Peyer's patch (tissue), 4 donors: ENCODE data around the gene NECAB2. TPM values are rescaled to one million over a fixed set of nuclear protein-coding genes. Genes with fewer than 3 reads are reported as not detected.

ENCODE experiments used
- DNase-seq, 3 donors: peaks; one replicate each; pipeline ENCODE4 v3.0.0-alpha.2; 2017 to 2019
- H3K27ac ChIP-seq, 4 donors: fragments of 200-600 bp; sonication (generic); one replicate each; pipeline ENCODE4 v1.5.1; 2016 to 2019
- H3K27me3 ChIP-seq, 2 donors: fragments of 200-600 bp; sonication (generic); one replicate each; pipeline ENCODE4 v1.5.1; 2019
- H3K36me3 ChIP-seq, 3 donors: fragments of 200-600 bp; sonication (generic); one replicate each; pipeline ENCODE4 v1.5.1; 2016 to 2019
- H3K4me1 ChIP-seq, 4 donors: fragments of 200-600 bp; sonication (generic); one replicate each; pipeline ENCODE4 v1.5.1; 2016 to 2019
- H3K4me3 ChIP-seq, 4 donors: fragments of 200-600 bp; sonication (generic); 1 replicate in 3 of 4; 2 replicates in 1 of 4; pipeline ENCODE4 v1.5.1; 2016 to 2019; ENCODE audit warnings: mild to moderate bottlenecking in 1 of 4
- H3K9me3 ChIP-seq, 4 donors: fragments of 200-600 bp; sonication (generic); one replicate each; pipeline ENCODE4 v1.5.1; 2016 to 2019; ENCODE audit warnings: mild to moderate bottlenecking in 1 of 4
- POLR2A ChIP-seq, 2 donors: fragments of 450-650 bp; IDR thresholded peaks; one replicate each; pipeline ENCODE4 v1.5.1; 2017; ENCODE audit warnings: antibody characterized with exemption in 2 of 2, mild to moderate bottlenecking in 2 of 2, moderate library complexity in 2 of 2
- total RNA-seq, 4 donors: library from RNA; depleted of rRNA; stranded (reverse); fragments of >200 nt; gene quantifications; one replicate each; pipeline ENCODE4 v1.1.0, GENCODE V29; 2016
- TF ChIP-seq, protein P1 (sequence below), 6 experiments: fragments of 450-650 bp in 4 of 6; fragments of 200-600 bp in 2 of 6; sonication (generic) in 1 of 6; IDR thresholded peaks; one replicate each; pipeline ENCODE4 v1.5.1; 2017 to 2019; ENCODE audit warnings: antibody characterized with exemption in 6 of 6, mild to moderate bottlenecking in 3 of 6, moderate library complexity in 1 of 6

The NECAB2 gene
- total RNA-seq, 4 donors from 2014 or later = 1.2 TPM; not detected in 3

GRCh38 chr16:84032458-84033178 is 64.6 kb downstream of the NECAB2 start:
- TF ChIP-seq, protein P1, sequence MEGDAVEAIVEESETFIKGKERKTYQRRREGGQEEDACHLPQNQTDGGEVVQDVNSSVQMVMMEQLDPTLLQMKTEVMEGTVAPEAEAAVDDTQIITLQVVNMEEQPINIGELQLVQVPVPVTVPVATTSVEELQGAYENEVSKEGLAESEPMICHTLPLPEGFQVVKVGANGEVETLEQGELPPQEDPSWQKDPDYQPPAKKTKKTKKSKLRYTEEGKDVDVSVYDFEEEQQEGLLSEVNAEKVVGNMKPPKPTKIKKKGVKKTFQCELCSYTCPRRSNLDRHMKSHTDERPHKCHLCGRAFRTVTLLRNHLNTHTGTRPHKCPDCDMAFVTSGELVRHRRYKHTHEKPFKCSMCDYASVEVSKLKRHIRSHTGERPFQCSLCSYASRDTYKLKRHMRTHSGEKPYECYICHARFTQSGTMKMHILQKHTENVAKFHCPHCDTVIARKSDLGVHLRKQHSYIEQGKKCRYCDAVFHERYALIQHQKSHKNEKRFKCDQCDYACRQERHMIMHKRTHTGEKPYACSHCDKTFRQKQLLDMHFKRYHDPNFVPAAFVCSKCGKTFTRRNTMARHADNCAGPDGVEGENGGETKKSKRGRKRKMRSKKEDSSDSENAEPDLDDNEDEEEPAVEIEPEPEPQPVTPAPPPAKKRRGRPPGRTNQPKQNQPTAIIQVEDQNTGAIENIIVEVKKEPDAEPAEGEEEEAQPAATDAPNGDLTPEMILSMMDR (IDR thresholded peaks at IDR 0.05) = no peak
- TF ChIP-seq POLR2A (IDR thresholded peaks at IDR 0.05) = no peak
- Histone ChIP-seq H3K36me3 (no peaks in the 10 kb centered on the region), H3K27ac (no peak overlapping the region), H3K27me3 (no peaks in the 10 kb centered on the region), H3K9me3 (no peaks in the 10 kb centered on the region), H3K4me3 (no peak overlapping the region), H3K4me1 (no peaks in the 10 kb centered on the region)
- no peak for DNase-seq

- TF ChIP-seq, protein P1 (IDR thresholded peaks at IDR 0.05) = no peak
- no peak for TF ChIP-seq POLR2A (IDR thresholded peaks at IDR 0.05)
- Histone ChIP-seq H3K36me3 (no peaks in the 10 kb centered on the region), H3K9me3 (no peaks in the 10 kb centered on the region), H3K4me3 (no peak overlapping the region), H3K27me3 (no peaks in the 10 kb centered on the region), H3K27ac (no peak overlapping the region), H3K4me1 (no peaks in the 10 kb centered on the region)
- no peak for DNase-seq
Observed at GRCh38 chr16:84033251-84034195, 65.5 kb downstream of the NECAB2 start.

DNA sequence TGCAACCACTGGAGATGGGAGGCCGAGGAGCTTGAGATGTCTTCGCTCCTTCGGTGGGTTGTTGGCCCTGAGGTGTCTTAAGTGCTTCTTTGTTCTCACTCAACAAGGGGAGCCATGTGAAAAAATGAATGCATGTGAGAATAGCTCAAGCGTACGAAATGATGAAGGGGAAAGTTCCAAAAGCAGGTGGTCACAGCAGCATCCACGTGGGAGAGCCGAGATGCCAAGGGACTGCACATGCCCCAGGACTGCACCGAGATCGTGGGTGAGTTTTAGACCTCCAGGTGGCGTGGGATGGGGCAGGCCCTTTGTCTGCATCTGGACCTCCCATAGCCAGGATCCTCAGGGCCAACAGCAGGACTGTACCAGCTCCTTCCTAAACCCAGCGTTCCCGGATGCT is 66.5 kb downstream of the NECAB2 start:
- Histone ChIP-seq H3K4me3 (no peak overlapping the region), H3K4me1 (no peaks in the 10 kb centered on the region), H3K27me3 (no peaks in the 10 kb centered on the region), H3K36me3 (no peaks in the 10 kb centered on the region), H3K9me3 (no peaks in the 10 kb centered on the region), H3K27ac (no peak overlapping the region)
- no peak for TF ChIP-seq POLR2A (IDR thresholded peaks at IDR 0.05)
- TF ChIP-seq, protein P1 (IDR thresholded peaks at IDR 0.05) = no peak
- DNase-seq = no peak

- Histone ChIP-seq H3K36me3 (no peaks in the 10 kb centered on the region), H3K27ac (no peak overlapping the region), H3K27me3 (no peaks in the 10 kb centered on the region), H3K9me3 (no peaks in the 10 kb centered on the region), H3K4me3 (no peak overlapping the region), H3K4me1 (no peaks in the 10 kb centered on the region)
- TF ChIP-seq, protein P1 (IDR thresholded peaks at IDR 0.05) = no peak
- TF ChIP-seq POLR2A (IDR thresholded peaks at IDR 0.05) = no peak
- DNase-seq = no peak
Observed at GRCh38 chr16:84036131-84036530, 68.1 kb downstream of the NECAB2 start.

DNA sequence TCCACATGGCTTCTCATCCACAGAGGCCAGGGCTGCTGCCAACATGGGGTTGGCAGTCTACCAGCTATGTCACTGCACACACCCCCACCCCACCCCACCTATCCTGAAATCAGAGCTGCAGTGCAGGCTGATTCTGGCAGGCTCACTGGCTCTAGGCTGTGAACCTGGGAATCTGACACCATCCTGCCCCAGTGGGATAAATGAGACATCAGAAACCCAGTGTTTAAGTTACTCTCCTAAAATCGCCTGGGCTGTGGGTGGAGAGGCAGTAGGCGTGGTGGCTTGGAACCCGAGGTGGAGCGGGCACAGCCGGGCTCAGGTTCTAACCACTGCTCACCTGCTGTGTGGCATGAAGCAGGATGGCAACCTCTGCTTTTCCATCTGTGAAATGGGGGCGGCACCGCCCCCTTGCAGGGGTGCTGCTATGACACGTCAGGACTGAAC is 69.0 kb downstream of the NECAB2 start:
- TF ChIP-seq, protein P1 (IDR thresholded peaks at IDR 0.05) = no peak
- TF ChIP-seq POLR2A (IDR thresholded peaks at IDR 0.05) = no peak
- no peaks in the 10 kb centered on the region for H3K9me3 ChIP-seq
- no peaks in the 10 kb centered on the region for H3K27me3 ChIP-seq
- H3K36me3 ChIP-seq = no peaks in the 10 kb centered on the region
- H3K4me1 ChIP-seq = no peaks in the 10 kb centered on the region
- no peak for DNase-seq
- H3K27ac ChIP-seq = no peak overlapping the region
- H3K4me3 ChIP-seq = no peak overlapping the region
